K562 (cell line): Measurements from ENCODE around the gene URGCP.

Experiments used
- CTCF ChIP-seq, 3 experiments: IDR thresholded peaks in 2 of 3; conservative IDR thresholded peaks in 1 of 3; 2 replicates each; pipeline ENCODE4 v1.5.1; 2011 to 2012; ENCODE audit warnings: low read length in 3 of 3, mild to moderate bottlenecking in 3 of 3, control low read depth in 2 of 3, improper control_type of control experiment in 1 of 3, inconsistent platforms in 1 of 3, low read depth in 1 of 3, mixed read lengths in 1 of 3, moderate library complexity in 1 of 3; ENCODE audit not compliant: insufficient read depth in 2 of 3
- EZH2 ChIP-seq: IDR thresholded peaks from 2 replicates; pipeline ENCODE4 v1.6.1; 2012; ENCODE audit warnings: low read depth, mild to moderate bottlenecking, inconsistent platforms, low read length, borderline replicate concordance
- FOXM1 ChIP-seq, 2 experiments: fragments of 450-650 bp in 1 of 2; sonication (generic) in 1 of 2; formaldehyde crosslinking in 1 of 2; IDR thresholded peaks; 2 replicates each; pipeline versions ENCODE4 v1.6.1 to v1.9.0; 2017 to 2022; ENCODE audit warnings: low read depth in 2 of 2, mild to moderate bottlenecking in 2 of 2, missing genetic modification reagents in 1 of 2, moderate library complexity in 1 of 2
- HOMEZ ChIP-seq: fragments of 250-450 bp; sonication (Bioruptor Pico); IDR thresholded peaks from 2 replicates; pipeline ENCODE4 v1.4.0; 2020; ENCODE audit warnings: mild to moderate bottlenecking, moderate library complexity
- MYNN ChIP-seq, 2 experiments: sonication (generic); formaldehyde crosslinking in 1 of 2; IDR thresholded peaks; 2 replicates each; pipeline versions ENCODE4 v1.5.0 to v1.6.1; 2016 to 2020; ENCODE audit warnings: antibody characterized with exemption in 1 of 2, missing genetic modification reagents in 1 of 2
- NCOR1 ChIP-seq: fragments of 450-650 bp; IDR thresholded peaks from 2 replicates; pipeline ENCODE4 v1.6.1; 2016; ENCODE audit warnings: mild to moderate bottlenecking, moderate library complexity
- SIN3A ChIP-seq, 2 experiments: fragments of 150-350 bp in 1 of 2; IDR thresholded peaks; 2 replicates each; pipeline ENCODE4 v1.6.1; 2011 to 2016; ENCODE audit warnings: borderline replicate concordance in 2 of 2, low read depth in 2 of 2, low read length in 2 of 2, mild to moderate bottlenecking in 2 of 2, moderate library complexity in 2 of 2; ENCODE audit not compliant: control insufficient read depth in 1 of 2
- STAT5A ChIP-seq: IDR thresholded peaks from 2 replicates; pipeline ENCODE4 v1.6.1; 2012; ENCODE audit warnings: low read length, inconsistent platforms, borderline replicate concordance
- SUPT5H ChIP-seq: fragments of 450-650 bp; IDR thresholded peaks from 2 replicates; pipeline ENCODE4 v1.6.1; 2016
- TEAD4 ChIP-seq, 2 experiments: sonication (generic) in 1 of 2; formaldehyde crosslinking in 1 of 2; IDR thresholded peaks; 2 replicates each; pipeline versions ENCODE4 v1.6.1 to v1.8.0; 2012 to 2022; ENCODE audit warnings: borderline replicate concordance in 1 of 2, inconsistent platforms in 1 of 2, low read length in 1 of 2, mild to moderate bottlenecking in 1 of 2, missing genetic modification reagents in 1 of 2
- TRIM28 ChIP-seq: fragments of 450-650 bp; IDR thresholded peaks from 2 replicates; pipeline ENCODE4 v1.6.1; 2017
- ZSCAN29 ChIP-seq: fragments of 450-650 bp; IDR thresholded peaks from 2 replicates; pipeline ENCODE4 v1.6.1; 2017
- TF ChIP-seq, protein P1 (sequence below): sonication (generic); formaldehyde crosslinking; IDR thresholded peaks from 2 replicates; pipeline ENCODE4 v1.8.1; 2023; ENCODE audit warnings: mild to moderate bottlenecking, missing genetic modification reagents

GRCh38 chr7:43855176-43855575 lies 51.2 kb downstream of the URGCP start:
- TF ChIP-seq EZH2 (no peak), CTCF (IDR thresholded peaks at IDR 0.05 in 2 of 3, conservative IDR thresholded peaks at IDR 0.05 in 1 of 3; ENCODE audit: insufficient read depth in 2 of 3, low read depth in 1 of 3, low read length in 3 of 3) (no peak), SIN3A (IDR thresholded peaks at IDR 0.05; ENCODE audit: borderline replicate concordance in 2 of 2, control insufficient read depth in 1 of 2, low read depth in 2 of 2, low read length in 2 of 2) (no peak), NCOR1 (no peak), ZSCAN29 (no peak), TRIM28 (no peak), FOXM1 (IDR thresholded peaks at IDR 0.05; ENCODE audit: low read depth) (no peak), FOXM1 (CRISPR knock-in tag; IDR thresholded peaks at IDR 0.05; ENCODE audit: low read depth) (no peak), SUPT5H (no peak), MYNN (IDR thresholded peaks at IDR 0.05) (no peak), MYNN (CRISPR knock-in tag; IDR thresholded peaks at IDR 0.05) (no peak), TEAD4 (IDR thresholded peaks at IDR 0.05; ENCODE audit: low read length) (no peak), TEAD4 (CRISPR knock-in tag; IDR thresholded peaks at IDR 0.05; ENCODE audit: borderline replicate concordance) (no peak), STAT5A (no peak), HOMEZ (no peak)
- TF ChIP-seq, protein P1, sequence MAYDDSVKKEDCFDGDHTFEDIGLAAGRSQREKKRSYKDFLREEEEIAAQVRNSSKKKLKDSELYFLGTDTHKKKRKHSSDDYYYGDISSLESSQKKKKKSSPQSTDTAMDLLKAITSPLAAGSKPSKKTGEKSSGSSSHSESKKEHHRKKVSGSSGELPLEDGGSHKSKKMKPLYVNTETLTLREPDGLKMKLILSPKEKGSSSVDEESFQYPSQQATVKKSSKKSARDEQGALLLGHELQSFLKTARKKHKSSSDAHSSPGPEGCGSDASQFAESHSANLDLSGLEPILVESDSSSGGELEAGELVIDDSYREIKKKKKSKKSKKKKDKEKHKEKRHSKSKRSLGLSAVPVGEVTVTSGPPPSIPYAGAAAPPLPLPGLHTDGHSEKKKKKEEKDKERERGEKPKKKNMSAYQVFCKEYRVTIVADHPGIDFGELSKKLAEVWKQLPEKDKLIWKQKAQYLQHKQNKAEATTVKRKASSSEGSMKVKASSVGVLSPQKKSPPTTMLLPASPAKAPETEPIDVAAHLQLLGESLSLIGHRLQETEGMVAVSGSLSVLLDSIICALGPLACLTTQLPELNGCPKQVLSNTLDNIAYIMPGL, result no peak
